ENCODE results near the gene NRL.

The NRL gene

GRCh38 chr14:24114532-24115421 is at the start of gene NRL, which contains the start of gene DCAF11:
NRL (minus strand) TSS chr14:24114949; CDS start chr14:24082848, 32,101 bp downstream.
DCAF11 (plus strand) TSS chr14:24114777; CDS start chr14:24115595, 818 bp downstream.
- peak; percentile 98 for DNase-seq (ENCODE audit: low spot score)

DNA sequence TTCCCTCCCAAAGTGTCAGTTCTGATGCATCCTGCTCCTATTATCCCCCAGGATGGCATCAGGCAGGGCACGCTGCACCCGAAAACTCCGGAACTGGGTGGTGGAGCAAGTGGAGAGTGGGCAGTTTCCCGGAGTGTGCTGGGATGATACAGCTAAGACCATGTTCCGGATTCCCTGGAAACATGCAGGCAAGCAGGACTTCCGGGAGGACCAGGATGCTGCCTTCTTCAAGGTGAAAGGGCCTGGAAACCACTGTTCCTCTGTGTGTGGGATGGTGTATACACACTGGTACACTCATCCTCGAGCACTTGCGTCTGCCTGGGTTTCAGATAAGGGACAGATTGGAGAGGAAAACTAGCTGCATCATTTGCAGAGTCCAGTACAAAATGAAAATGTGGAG is 47.3 kb upstream of the NRL start:
- peak; percentile 47 for DNase-seq (ENCODE audit: low spot score)

- peak; percentile 95 for DNase-seq (ENCODE audit: low spot score)
Measured at GRCh38 chr14:24160850-24161804, 46.4 kb upstream of the NRL start, which contains the start of gene IRF9. IRF9 (plus strand) TSS chr14:24161265; CDS start chr14:24162145, 880 bp downstream.

DNA sequence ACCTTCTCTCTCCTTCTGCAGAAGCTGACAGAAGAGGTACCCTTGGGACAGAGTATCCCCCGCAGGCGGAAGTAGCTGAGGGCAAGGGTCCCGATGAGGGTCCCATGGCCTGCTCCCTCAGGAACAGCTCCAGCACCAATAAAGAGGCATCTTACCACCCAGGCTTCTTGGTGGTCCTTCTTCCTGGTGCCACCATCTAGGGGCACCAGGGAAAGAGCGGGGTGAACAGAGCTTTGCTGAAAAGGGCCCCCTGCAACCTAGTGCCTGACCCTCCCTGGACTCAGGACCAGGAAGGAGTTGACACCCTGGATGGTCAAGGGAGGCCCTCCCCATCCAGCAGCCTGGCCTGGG is 45.7 kb upstream of the NRL start:
- DNase-seq (ENCODE audit: low spot score) = no peak

- no peak for DNase-seq (ENCODE audit: low spot score)
Measured at GRCh38 chr14:24159777-24160498, 45.2 kb upstream of the NRL start.

DNA sequence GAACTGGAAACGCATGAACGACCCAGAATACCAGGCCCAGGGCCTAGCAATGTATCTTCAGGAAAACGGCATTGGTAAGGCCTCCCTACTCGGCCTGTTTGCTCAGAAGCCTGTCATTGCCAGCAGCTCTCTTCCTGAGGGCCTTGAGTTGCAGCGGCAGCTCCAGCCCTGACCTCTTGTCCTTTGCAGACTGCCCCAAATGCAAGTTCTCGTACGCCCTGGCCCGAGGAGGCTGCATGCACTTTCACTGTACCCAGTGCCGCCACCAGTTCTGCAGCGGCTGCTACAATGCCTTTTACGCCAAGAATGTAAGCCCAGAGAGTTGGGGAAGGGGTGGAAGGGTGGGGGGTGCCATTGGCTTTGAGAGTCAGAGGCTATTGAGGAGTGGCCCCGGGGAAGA is 42.6 kb upstream of the NRL start:
- no peak for DNase-seq (ENCODE audit: low spot score)

DNA sequence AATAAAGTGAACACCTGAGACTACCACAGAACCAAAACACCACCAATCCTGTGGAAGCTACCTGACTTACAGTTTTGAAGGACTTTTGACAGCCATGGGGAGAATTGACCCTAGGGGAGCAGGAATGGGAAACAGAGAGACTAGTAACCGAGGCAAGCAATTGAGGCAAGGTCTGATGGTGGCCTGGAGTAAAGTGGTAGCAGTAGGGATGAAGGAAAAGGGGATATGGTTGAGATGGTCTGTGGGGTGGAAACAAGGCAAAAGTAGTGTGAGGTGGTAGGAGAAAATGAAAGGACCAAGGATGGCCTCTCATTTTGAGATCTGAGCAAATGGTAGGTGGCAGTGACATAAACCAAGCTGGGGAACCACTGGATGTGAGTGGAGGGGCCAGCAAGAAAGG is 42.1 kb upstream of the NRL start:
- DNase-seq (ENCODE audit: low spot score) = no peak

- no peak for DNase-seq (ENCODE audit: low spot score)
Measured at GRCh38 chr14:24155100-24155499, 40.4 kb upstream of the NRL start.

GRCh38 chr14:24151404-24152080 is 36.8 kb upstream of the NRL start:
- DNase-seq (ENCODE audit: low spot score) = no peak

DNA sequence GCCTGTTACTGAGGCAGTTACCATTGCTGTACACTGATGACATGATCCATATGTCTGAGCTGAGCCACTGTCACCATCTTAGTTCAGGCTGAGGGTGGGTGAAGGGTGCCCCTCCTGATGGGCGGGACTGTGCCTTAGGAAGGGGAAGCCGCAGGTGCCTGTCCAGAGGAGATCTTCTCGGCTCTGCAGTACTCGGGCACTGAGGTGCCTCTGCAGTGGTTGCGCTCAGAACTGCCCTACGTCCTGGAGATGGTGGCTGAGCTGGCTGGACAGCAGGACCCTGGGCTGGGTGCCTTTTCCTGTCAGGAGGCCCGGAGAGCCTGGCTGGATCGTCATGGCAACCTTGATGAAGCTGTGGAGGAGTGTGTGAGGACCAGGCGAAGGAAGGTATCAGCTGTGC is 36.2 kb upstream of the NRL start:
- DNase-seq (ENCODE audit: low spot score) = no peak

DNA sequence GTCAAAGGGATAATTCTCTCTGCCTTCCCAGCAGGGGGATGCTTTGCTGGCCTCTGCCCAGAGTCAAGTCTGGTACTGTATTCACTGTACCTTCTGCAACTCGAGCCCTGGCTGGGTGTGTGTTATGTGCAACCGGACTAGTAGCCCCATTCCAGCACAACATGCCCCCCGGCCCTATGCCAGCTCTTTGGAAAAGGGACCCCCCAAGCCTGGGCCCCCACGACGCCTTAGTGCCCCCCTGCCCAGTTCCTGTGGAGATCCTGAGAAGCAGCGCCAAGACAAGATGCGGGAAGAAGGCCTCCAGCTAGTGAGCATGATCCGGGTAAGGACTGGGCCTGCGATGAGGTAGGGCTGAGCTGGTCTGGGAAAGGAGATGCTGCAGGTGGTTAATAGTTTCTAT is 35.8 kb upstream of the NRL start:
- DNase-seq (ENCODE audit: low spot score) = no peak

DNA sequence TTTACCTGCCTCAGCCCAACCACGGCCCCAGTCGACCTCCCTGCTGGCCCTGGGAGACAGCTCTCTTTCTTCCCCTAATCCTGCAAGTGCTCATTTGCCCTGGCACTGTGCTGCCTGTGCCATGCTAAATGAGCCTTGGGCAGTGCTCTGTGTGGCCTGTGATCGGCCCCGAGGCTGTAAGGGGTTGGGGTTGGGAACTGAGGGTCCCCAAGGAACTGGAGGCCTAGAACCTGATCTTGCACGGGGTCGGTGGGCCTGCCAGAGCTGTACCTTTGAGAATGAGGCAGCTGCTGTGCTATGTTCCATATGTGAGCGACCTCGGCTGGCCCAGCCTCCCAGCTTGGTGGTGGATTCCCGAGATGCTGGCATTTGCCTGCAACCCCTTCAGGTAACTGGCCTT is 35.3 kb upstream of the NRL start:
- no peak for DNase-seq (ENCODE audit: low spot score)

GRCh38 chr14:24149302-24149969 is 34.7 kb upstream of the NRL start:
- DNase-seq (ENCODE audit: low spot score) = no peak

GRCh38 chr14:24147761-24148428 is 33.1 kb upstream of the NRL start:
- no peak for DNase-seq (ENCODE audit: low spot score)

GRCh38 chr14:24146978-24147760 is 32.4 kb upstream of the NRL start, which contains the start of gene RNF31:
RNF31 (plus strand) TSS chr14:24147498; CDS start chr14:24147699, 201 bp downstream.
- peak; percentile 97 for DNase-seq (ENCODE audit: low spot score)

GRCh38 chr14:24146453-24146977 is 31.8 kb upstream of the NRL start, which contains the start of gene PSME2:
PSME2 (minus strand) TSS chr14:24146610; CDS start chr14:24146581, 29 bp downstream.
- peak; percentile 94 for DNase-seq (ENCODE audit: low spot score)

GRCh38 chr14:24145690-24146452 is 31.1 kb upstream of the NRL start:
- DNase-seq (ENCODE audit: low spot score) = no peak

GRCh38 chr14:24145219-24145618 is 30.5 kb upstream of the NRL start:
- DNase-seq (ENCODE audit: low spot score) = no peak

Measured in AG20443 (cell line).